GM18498 (cell line): ENCODE data around the gene BLMH.

ENCODE experiments used
- ATAC-seq: cut with Tn5 transposase; IDR thresholded peaks from one replicate; pipeline ENCODE4 v1.9.1; 2021; ENCODE audit warnings: mild to moderate bottlenecking, moderate library complexity; ENCODE audit not compliant: unreplicated experiment

BLMH gene

GRCh38 chr17:30251931-30252330 lies 39.8 kb downstream of the BLMH start:
- ATAC-seq: no peak

DNA sequence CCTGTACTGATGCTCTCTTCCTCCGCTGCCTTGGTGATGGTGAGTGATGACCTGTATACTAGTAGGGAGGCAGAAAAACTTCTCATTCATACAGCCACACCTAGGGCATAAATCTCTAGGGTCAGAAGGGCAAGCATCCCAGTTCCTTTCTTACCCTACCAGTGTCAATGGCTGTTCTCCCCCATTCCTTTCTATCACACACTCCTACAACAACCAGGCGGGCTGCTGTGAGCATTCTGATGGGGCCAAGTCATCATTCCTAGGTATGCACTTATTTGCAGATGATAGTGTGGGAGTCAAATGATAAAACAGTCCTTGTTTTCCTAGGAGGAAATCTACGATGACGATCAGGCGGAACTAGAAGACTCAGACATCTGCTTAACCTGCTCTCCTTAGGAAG lies 42.3 kb downstream of the BLMH start:
- ATAC-seq: no peak

DNA sequence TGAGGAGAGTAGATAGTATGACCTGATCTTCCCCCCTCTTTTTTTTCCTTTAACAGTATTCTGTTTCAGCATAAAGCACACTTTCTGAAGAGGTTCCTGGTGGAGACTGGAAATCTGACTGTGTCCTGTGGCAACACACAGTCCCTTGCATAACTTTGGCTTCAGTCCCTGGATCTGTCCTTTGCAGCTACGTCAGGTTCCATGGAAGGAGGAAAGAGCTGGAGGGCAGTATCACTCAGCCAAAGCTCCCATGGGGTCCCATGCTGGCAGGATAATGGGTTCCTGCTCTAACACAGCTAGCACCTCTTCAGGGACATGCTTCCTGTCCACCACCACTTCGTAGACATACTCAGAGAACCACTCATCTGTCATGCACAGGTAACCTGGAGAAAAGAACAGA lies 43.0 kb downstream of the BLMH start:
- ATAC-seq: no peak

GRCh38 chr17:30246460-30246859 lies 45.3 kb downstream of the BLMH start:
- no peak for ATAC-seq

- no peak for ATAC-seq
Observed at GRCh38 chr17:30244853-30245385, 46.8 kb downstream of the BLMH start.

DNA sequence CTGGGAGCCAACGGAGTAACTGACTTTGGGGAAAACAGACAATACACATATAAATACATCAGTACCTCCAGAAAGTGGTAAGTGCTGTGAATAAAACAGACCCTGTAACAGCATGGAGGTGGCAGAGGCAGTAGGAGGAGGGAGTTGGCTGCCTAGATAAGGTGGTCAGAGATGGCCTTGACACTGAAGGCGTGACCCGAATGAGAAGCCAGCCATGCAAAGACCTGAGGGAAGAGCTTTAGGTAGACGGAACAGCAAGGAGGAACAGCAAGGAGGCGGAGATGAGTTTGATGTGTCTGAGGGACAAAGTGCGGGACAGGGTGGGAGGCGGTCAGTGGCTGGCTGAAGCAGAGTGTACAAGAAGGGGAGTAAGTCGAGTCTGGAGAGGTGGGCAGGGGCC lies 48.2 kb downstream of the BLMH start:
- no peak for ATAC-seq

DNA sequence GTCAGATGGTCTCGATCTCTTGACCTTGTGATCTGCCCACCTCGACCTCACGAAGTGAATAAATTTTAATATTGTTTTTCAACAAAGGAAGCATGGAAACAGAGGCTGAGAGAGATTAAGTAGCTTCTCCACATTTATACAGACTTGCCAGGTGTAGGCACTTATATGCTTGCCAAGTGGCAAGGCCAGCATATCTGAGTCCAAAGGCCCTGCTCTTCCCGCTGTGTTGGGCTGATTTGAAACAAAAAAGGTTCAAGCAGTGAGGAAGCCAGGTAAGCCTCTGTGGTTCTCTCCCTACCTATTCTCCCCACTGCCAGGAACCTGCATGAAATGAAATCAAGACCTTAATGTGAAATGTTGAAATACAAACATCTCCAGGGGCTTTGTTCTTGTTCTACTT lies 48.7 kb downstream of the BLMH start:
- ATAC-seq: no peak

GRCh38 chr17:30241051-30241450 lies 50.7 kb downstream of the BLMH start:
- ATAC-seq: no peak

DNA sequence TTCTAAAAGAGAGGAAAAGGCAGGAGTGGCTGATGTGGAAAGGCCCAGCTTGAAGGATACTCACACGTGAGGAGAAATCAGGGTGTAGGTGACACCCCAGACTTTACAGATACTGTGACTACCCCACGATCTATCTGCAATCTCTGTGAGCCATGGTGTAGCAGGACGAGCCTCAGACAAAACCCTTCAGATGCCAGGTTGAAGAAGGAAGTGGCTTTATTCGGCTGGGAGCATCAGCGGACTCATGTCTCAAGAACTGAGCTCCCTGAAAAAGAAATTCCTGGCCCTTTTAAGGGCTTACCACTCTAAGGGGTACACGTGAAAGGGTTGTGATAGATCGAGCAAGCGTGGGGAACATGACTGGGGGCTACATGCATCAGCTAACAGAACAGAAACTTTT lies 51.6 kb downstream of the BLMH start:
- ATAC-seq: no peak

DNA sequence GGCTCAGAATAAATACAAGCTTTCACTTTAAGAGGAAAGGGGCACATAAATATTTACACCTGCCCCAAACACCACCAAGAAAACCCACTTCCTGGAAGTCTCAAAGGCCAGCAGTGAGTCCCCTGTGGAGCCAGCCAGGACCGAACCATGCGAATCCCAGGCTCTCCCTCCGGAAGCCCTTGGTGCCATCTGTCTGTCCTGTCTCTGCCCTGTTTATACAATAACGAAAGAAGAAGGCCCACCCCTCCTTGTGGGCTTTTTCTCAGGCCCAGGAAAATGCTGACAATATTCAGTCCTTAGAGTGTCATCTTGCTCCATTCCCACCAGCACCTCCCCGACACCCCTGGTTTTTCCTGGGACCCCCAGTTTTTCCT lies 52.7 kb downstream of the BLMH start:
- no peak for ATAC-seq

DNA sequence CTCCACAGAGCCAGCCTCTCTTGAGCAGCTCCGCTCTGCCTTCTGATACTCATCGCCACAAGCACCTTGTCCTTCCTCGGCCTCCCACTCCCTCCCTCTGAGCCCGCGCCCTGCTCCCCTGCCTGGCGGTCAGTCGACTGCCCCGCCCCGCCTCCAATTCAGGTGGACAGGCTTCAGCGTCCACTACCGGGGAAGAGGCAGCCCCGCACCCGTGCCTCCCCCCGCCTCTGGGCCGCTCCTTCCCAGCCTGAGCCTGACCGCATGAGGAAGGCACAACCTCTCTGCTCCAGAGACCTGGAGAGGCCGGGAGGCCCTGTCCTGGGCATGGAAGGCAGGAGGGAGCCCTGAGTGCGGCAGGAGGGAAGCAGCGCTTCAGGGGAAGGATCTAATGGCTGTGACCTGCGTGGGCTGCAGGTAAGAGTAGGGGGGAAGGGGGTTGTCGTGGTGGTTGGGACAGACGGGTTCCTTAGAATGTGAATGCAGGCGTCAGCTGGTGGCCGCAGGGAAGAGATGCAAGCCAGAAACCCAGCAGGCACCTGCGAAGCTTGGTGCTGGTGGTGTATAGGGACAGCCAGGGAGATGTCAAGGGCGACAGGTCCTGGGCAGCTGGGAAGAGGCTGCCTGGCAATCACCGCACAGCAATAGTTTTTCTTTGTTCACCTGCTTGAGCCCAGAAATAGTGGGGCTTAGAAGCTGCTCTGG lies 53.2 kb downstream of the BLMH start:
- ATAC-seq: no peak

DNA sequence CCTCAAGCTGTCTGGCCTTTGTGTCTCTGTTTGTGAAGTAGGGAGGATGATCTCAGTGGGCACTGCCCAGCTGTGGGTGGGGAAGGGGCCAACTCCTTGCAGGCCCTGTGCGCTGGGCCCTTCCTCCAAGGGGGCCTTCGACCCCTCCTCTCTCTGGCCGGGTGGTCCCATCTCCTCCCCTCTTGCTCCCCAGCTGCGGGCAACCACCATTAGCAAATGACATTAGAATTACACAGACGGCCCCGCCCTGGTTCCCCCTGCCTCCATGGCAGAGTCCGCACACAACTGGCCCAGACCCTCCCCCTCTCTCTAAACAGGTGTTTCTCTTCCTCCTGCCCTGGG lies 53.8 kb downstream of the BLMH start:
- no peak for ATAC-seq

GRCh38 chr17:30237296-30238002 lies 54.3 kb downstream of the BLMH start:
- ATAC-seq: no peak

DNA sequence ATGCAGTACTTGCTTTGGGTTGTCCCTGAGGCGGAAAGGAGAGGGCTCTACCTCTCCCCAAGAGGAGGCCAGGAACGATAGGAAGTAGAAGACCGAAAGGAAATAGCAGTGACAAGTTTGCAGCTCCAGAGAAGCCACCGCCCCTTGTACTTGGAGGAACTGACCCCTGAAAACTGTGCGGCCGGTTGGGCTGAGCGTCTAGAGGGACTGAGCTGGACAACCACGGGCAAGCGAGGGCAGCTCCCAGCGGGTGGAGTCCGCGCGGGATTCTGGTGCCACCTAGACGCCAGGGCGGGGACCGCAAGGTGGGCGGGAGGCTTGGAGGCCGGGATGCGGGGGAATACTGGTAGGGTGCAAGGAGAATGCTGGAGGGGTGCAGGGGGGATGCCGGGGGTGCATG lies 55.0 kb downstream of the BLMH start:
- ATAC-seq: no peak

DNA sequence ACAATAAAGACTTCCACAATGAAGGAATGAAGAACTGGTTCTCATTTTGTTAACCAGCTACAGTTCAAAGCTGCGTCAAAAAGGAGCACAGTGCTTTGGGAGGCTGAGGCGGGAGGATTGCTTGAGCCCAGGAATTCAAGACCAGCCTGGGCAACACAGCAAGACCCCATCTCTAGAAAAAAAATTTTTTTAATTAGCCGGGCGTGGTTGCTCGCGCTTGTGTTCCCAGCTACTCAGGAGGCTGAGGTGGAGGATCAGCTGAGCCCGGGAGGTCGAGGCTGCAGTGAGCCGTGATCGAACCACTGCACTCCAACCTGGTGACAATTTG lies 55.5 kb downstream of the BLMH start:
- no peak for ATAC-seq

DNA sequence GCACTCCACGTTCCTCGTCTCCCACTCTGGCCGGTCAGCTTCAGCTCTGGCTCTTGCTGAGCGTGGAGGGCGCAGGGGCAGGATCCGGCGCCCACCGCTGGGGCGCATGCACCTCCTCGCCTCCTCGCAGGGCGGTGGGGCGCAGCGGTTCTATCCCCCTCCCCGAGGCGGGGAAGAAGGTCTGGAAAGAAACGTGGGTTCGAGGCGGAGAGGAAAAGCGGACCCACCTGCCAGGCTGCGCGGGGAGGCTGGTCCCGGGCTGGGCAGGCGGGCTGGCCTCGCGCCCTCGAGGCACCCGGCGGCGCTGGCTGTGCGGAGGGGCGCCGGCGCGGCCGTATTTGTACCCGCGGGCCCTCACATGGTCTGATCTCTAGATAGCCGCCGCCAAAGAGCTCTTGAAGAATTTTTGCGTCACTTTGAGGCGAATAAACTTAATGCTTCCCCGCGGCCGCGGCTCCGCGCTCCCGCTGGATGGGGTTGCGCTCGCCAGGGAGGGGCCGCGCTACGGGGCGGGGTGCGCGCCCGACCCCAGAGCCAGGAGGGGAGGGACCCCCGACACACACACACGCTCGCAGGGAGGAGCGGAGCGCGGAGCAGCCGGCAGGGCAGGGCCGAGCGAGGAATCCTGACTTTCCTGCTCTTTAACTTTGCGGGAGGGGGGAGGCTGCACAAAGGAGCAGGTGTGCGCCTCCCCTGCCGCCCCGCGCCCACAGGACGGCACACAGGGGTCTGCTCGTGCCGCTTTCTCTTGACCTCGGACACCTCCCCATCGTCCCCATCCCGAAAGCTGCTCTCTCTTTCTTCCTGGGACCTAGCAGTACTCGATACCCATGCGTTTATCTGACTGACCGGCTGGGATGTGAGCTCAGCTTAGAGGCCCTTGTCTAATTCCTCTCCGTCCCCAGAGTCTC lies 56.1 kb downstream of the BLMH start, which contains the start of gene SLC6A4:
SLC6A4 (minus strand) TSS at position 312 of the 911 bp plus-strand sequence. CDS start 13,739 bp downstream, outside the sequence.
- ATAC-seq: peak; percentile 15

DNA sequence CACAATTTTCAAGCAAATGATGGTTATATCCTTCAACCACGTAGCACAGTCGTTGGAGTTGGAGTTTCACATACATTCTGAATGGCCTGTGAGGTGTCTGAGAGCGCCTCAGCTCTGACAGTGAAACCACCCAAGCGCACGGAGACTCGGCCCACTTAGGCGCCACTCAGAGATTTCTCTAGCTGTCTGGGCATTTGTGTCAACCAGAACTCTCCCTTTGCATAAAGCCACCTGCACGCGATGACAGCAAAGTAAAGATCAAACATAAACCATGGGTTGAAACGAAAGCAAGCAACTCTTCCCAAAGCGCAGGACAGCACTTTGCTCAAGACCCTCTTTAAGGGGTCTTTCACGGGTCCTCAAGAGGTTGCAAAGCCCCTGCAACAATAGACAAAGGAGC lies 56.8 kb downstream of the BLMH start:
- ATAC-seq: peak; percentile 69

DNA sequence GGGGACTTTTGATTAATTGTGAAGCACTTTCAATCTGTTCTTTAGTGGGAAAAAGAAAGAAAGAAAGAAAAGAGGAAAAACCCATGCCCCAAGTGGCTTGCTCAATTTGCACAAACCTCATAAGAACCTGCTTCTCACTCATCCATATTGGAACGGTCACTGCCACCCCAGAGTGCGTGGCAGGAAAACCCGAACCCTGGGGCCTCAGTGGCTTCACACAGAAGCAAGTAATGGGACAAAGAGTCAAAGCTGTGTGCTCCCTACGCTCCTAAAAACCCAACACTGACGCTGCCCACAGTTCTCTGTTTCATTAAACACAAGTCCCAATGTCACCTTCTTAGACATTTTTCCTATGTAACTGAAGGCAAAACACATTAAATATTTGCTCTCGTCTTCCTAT lies 57.4 kb downstream of the BLMH start:
- ATAC-seq: no peak

DNA sequence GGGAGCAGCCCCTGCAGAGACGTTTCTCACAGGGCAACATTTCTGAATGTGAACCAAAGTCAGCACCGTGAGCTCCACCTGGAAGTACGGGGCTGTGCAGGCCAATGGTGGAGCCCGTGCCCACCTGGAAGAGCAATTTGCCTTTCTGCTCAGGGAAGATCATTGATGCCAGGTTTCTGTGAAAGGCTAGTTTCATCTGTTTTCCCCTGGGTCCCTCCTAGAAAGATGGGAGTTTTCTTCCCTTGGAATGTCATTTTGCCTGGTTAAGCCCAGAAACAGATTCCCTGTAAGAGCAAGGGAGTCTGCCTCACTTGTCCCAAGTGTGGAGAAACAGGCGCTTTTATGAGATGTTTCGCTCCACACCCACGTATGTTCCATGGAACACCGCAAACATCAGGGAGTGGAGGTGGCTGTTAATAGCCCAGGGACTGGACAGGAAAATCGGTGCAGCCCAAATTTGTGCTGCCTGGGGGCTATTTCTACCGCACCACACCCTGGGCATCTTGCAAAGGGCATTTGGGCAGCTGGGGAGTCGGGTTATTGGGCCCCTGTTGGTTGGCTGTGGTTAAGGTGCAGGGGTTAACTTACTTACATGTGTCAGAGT lies 58.8 kb downstream of the BLMH start:
- no peak for ATAC-seq

DNA sequence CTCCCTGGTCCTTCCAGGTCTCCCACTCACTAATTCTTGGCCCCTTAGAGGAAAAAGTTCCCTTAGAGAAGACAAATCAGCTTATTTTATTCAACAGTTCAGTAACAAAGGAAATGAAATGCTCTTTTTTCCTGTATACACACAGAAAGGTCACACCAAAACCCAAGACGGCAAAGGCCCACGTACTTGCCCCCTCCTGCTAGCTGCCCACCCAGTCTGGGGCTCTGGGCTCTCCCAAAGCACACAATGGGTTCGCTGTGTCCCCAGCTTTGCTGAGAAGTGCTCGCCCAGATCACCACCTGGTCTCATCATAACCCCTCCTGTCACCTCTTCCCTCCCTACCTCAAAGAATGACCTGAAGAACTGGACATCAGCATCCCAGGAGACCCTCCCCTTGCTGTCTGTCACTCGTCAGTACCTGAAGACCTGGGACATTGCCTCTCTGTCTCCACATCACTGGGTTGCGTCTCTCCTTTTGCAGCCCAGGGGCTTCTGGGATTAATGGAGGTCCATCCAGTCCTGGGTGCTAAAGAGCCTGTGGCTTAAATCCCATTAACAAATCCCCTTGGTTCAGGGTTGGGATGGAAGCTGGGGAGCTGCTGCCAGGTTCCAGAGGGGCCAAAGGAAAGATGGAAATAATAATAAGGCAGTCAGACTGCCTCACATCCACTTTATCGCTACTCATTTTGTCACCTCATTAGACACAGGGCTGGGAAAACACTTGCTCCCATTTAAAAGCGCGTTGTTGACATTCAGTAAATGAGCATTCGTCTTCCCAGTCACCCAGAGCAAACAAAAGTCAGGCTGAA lies 59.5 kb downstream of the BLMH start:
- no peak for ATAC-seq
